DMS114 treated with DMSO at 0.1 percent for 48 hours (cell line): ENCODE results near the gene JADE1.
A peak's percentile ranks its signal among the peaks of the same experiment; 100 is the strongest.

Experiments
- DNase-seq: peaks from one replicate; lab custom pipeline; 2025; ENCODE audit not compliant: unreplicated experiment; lab: John Stamatoyannopoulos, UW

The JADE1 gene

DNA sequence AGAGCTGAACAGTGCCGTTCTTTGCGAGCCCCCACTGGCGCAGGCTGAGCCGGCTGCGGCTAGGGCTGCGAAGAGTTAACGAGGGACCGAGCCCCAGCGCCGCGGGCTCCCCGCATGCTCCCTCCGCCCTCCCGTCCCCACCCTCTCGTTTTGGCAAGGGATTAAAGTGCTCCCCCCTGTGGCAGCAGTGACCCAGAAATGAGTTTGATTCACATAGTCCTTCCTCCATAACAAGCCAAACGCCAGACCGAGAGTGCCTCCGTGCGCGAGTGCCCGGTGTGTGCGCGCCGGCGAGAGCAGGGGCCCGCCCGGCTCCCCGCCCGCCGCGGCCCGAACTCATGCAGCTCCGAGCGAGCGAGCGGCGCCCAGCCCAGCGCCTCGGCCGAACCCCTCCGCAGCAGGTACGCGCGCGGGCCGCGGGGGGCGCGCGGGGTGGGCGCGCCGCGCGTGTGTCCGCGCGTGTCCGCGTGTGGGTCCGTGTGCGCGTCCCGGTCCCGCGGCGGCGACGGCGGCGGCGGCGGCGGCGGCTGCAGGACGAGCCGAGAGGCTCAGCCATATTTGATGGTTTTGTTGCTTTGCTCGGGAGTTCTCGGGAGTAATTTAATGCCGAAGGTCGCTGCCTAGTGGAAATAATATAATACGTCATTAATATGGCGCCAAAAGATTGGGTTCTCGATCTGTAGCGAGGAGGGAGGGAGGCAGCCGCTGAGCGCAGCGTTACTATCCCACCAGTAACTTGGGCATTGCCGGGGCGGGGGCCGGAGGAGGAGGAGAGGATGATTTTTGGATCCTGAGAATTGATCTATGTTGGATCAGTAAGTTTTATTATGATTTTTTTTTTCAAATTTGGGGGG lies at the start of gene JADE1:
TSS of gene JADE1 (plus strand) at position 224 of the 854 bp plus-strand sequence. CDS start 22,059 bp downstream, outside the sequence.
- peak; percentile 65 for DNase-seq

DNA sequence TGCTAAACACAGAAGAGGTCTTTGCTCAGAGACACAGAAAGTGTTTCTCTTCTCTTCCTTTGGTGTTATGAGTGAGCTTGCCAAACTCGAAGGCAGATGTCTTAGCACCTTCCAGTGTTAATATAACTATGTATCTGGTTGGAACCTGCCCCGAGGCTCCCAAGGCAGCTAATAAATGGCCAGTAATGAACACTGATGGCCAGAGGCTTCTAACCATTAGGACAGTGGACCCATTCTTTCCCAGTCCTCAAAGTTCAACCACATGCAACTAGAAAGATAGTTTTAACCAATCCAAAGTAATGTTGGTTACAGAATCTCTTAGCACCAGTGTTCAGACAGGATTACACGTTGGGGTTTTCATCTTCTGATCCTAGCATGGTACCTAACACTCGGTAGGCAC lies 42.7 kb upstream of the JADE1 start:
- no peak for DNase-seq

DNA sequence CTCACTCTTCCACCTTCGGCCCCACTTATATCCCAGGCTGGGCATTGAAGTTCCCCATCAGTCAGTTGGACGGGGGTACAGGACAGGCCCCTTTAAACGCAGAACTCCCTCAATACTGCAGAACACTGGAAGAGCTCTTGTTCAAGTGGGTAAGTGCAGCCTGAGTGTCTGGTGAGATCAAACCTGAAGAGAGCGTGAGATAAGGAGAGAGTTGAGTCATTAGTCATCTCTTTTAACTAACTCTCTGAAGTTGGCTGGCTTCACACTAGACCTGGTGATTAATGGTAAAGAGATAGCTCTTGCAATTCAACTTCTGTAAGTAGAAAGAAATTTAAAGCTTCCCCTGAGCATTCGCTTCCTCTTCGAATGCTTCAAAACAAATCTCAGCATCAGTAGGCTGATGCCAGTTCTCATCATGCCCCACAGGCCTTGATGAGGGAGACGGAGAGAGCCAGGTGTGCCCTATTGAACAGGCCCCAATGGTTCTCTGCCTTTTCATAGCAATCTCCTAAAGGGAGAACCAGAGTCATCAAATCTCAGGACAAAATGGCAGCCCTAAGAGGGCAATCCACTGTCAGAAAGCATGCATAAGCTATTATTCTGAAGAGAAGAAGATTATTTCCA lies 41.0 kb upstream of the JADE1 start:
- DNase-seq = no peak

DNA sequence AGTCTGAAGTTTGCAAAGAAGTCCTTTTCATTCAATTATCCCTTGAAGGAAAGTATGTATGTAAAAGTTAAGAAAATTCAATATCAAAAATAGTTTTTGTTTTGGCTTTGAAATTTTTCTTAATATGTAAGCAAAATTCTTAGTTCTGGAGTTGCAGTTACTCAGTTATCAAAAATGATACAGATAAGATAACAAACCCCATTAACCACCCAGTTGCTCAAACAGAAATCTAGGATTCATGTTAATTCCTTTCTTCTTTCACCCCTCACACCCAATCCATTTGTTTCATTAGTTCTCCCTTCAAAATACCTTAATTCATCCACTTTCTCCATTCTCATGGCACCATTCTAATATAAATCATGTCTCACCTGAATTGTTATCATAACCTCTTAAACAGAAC lies 40.5 kb upstream of the JADE1 start:
- no peak for DNase-seq

DNA sequence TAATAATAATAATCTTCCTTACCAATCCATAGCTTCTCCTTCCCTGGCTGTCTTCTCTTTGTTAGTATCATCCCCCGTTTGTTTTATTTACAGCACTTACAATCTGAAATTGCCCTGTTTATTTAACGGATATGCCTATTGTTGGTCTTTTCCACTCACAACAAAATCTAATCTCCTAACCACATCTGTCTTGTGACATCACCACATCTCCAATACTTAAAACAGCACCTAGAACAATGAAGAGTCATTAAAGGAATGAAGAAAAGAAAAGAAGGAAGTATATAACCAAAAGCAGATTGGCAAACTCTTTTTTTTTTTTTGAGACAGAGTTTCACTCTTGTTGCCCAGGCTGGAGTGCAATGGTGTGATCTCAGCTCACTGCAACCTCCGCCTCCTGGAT lies 38.7 kb upstream of the JADE1 start:
- no peak for DNase-seq

DNA sequence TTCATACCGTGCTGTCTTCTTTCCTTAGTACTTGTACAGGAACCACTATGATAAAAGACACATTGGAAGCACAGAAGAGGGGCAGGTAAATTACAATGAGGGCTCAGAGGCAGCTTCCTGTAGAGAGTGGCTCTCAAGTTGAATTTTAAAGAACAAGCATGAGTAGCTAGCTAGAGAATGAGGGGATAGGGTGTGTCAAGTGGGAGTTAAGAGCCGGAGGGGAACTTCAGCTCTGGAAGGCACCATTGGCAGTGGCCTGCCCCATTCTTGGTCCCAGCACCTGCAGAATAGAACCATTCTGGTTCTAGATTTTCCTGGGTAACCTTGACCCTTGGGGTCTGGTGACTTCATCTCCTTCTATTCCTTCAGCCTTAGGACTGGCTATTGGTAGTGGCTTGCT lies 34.0 kb upstream of the JADE1 start:
- no peak for DNase-seq

DNA sequence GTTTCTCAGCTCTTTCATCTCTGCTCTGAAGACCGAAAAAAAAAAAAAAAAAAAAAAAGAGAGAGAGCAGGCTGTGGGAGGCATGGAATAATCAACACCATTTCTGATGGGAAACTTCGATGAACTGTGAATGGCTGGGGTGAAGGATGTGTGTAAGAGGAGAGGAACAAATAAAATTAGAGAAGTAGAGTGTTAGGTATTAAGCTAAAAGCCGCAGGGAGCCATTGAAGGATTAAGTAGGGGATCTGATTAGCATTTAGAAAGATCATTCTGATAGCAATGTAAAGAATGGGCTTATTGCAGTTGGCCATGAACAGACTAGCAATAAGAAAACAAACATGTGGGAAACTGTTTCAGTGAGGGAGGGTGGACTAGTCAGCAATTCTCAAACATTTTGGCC lies 33.6 kb upstream of the JADE1 start:
- DNase-seq = no peak

DNA sequence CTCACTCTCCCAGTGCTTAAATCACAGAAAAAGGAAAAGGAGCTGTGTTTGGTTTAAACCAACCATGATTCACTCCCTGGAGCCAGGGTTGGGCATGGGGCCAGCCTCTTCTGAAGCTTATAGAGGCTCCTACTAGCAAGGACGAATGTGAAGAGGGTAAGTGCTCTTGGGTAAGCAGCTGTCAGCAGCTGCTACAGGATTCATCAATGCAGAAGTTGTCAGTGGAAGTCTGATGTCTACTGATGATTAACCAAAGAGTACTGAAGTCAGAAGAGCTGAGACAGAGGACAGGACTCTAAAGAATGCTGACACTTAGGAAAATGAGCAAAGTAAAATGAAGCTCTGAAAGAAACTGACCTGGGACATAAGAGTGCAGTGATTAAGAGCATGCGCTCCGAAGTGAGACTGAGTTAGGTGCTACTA lies 32.7 kb upstream of the JADE1 start:
- DNase-seq = no peak

DNA sequence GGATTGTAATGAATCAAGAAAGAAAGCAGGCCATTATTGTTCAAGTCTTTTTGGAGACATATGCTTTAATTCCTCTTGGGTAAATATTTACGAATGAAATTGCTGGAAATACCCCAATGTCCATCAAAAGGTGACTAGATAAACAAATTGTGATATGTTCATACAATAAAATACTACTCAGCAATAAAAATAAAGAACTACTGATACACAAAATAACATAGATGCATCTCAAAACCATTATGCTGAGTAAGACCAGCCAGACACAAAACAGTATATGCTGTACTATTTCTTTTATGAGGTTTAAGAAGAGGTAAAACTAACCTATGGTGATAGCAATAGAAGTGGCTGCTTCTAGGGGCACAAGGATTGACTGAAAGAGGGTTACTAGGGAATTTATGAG lies 28.8 kb upstream of the JADE1 start:
- DNase-seq = no peak

DNA sequence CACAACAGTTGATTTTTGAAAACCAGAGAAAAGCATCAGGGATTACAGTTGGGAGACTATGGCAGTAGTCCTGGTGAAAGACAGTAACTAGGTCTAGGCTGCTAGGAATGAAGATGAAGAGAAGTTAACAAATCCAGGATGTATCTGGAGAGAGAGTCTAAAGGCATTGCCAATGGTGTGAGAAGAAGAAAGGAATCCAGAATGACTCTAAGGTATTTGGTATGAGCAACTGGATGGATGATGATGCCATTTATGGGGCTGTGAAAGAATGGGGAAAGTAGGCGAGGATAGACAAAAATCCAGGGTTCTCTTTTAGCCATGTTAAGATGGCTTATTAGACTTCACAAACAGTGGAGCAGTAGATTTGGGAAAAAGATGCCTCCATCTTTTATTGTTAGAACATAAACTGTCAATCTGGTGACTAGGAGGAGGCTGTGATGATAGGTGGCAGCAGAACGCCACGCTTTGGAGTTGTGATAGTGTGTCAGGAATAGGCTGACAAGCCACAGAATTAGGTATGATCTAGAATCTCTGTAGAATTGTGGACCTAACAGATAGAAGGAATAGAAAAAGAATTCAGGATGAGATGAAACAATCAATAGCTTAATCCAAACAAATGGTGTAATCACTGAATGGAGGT lies 27.3 kb upstream of the JADE1 start:
- peak; percentile 2 for DNase-seq

DNA sequence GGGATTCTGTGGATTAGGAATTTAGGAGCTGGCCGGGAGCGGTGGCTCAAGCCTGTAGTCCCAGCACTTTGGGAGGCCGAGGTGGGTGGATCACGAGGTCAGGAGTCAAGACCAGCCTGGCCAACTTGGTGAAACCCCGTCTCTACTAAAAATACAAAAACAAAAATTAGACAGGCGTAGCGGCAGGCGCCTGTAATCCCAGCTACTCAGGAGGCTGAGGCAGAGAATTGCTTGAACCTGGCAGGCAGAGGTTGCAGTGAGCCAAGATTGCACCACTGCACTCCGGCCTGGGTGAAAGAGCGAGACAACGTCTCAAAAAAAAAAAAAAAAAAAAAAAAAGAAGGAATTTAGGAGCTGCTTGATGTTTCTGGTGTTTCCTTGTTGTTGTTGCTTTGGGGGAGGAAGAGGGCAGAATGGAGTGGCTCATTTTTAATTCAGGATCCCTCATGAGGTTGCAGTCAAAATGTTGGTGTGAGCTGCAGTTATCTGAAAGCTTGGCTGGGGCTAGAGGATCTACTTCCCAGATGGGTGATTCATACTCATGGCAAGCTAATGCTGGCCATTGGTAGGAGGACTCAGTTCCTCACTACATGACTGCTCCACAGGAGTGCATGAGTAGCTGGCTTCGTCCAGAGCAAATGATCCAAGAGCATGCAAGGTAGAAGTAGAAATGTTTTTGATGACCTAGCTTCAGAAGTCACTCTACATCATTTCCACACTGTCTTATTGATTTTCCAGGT lies 26.5 kb upstream of the JADE1 start:
- DNase-seq = no peak

DNA sequence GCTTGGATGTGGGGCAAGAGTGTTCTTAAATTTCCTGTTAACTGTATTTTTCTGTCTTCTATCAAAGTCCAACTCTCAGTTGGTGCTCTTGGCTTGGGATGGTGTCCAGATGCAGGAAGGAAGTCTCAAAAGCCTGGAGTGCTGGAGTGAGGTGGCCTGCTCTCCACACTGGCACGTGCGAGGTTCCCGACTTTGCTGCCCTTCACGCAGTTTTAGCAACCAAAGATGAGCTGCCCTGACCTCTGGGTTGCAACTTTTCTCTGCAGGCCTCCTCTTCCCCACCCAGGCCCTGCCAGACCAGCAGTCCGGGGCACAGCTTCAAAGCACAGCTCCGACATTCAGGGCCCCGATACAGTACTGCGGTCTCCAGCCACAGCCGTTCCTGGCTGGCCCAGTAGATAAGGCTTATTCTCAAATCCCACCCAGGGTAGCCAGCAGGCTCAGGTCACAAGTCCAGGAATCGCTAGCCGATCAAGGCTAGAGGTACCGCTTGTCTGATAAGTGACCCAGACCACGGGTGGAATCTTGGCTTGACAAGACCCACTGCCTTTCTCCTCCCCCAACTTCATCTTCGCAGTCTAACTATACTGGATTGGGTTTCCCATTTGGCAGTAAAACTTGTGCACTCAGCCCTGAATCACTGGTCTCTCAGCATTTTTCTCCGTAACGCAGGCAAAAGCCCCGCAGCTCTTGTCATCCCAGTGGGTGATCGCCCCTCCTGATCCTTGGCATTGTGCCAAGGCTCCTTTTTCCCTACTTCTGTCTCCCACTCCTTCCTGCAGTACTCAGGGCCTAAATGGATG lies 21.8 kb upstream of the JADE1 start:
- no peak for DNase-seq

DNA sequence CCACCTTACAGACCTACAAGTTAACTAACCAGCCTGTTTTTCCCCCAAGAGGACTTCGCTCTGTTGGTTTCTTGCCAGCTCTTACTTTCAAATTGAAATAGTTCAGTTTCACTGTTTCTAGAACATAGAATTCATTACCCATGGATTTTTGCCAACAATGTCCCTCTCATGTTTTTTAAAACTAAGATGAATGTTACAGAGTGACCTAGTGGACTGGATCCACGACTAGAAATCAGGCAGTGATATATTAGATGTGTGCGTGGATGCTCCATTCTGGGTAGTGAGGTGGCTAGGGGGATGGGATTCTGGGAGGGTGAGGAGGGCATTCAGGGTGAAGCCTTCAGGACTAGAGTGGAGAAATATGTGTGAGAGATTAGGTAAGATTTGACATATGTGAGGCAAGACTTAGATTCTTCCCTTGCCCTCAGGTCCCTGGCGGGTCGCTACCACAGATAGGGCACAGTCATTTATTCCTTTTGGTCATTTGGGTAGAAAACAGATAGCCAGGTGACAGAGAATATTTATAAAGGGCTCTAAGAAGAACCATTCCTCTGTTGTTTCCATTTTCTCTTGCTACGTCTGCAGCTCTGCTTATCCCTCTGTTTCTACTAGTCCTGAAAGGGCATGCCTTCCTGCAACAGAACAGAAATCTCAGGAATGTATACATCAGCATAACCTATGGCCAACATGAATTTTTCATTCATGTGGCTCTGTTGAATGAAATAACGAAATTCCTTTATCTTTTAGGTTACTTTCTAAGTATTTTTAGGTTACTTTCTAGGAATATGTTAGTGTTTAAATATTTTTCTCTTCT lies 15.4 kb upstream of the JADE1 start:
- no peak for DNase-seq

DNA sequence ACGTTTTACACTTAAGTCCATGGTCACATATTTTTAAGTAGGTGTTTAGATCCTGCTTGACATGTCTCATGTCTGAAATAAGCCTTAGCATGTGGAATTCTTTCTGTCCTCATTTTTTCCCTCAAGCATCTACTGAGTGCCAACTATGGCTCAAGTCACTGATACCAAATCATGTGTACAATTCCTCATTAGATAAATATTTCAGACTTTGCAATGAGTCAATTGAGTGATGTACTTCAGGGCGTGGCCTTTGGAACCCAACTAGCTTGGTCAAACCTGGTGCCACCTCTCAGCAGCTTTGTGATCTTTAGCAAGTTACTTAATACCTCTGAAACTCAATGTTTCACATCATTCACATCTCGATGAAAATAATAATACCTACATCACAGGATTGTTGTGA lies 12.6 kb upstream of the JADE1 start:
- no peak for DNase-seq

DNA sequence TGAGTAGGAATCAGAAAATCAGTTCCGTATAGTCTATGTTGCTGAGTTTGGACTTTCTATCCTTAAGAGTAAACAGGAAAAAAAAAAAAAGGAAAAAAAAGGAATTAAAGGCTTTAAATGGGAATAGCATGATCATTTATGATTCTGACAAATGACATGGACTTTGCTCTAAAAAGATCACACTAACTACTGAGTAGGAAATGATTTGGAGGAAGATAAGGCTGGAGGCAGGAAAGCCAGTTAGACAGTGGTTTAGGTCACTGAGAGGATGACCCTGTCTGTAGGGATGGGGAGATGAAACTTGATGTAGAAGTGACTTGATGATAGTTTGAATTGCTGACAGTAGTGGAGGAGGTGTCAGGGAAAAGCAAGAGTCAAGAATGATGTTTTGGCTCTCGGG lies 9.2 kb upstream of the JADE1 start:
- DNase-seq = no peak

DNA sequence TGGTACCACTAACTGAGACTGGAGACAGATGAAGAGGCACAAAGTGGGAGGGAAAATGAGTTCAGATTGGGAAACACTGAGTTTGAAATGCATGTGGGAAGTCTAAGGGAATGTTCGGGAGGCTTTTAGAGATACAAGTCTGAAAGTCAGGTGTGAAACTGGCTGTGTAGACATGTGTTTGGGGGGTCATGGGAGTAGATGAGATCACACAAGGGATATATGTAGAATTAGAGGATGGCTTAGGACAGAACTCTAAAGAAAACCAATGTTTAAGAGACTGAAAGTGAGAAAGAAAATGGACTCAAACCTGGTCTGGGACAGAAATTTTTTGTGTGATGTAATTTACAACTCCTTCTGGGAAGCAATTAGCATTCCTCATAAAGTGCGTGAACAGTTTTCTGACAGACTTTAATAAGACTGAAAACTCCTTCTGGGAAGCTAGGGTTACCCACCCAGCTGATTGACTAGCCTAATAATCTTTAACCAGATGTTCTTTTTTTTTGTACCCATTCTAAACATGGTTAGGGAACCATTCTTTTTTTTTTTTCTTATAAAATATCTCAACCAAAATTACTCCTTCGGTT lies 8.7 kb upstream of the JADE1 start:
- DNase-seq = no peak

DNA sequence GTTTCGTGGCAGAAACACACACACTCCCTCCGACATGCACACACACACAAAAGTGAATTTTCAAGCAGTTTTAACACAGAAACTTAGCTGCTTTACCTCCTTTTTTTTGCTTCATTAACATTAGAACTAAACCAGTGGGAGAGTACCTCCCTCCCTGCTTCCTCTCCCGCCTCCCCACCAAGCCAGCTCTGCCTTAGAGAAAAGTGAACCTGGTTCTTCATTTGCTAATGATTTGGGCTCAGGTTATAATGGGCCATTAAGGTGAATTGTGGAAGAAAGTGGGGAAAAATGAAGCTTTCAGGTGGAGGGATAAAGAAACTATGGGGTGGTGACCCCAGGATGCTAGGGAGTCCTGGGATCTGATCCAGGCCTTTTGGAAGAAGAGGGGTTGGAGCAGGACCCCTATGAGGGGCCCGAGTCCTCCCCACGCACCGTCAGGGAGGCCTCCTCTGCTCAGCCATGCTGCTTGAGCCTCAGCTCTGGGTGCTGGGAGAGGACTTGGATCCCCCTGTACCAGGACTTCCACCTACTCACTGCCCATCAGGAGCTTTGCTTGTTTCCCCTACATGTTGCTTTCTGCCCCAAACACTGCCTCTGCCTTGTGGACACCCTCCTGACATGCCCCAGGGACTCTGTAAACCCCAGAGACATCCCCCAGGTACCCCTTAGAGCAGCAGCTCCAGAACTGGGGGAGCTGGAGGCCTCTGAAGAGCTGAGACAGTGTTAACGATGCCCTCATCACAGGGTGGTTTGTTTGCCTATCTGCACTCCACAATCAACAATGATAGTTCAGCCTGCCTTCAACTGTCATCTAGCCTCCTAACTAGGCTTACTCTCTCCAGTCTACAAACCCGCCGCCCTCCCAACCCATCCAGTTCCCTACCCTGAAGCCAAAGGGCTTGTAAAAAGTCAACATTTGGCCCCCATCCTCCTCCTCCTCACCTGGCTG lies 6.5 kb upstream of the JADE1 start:
- DNase-seq = no peak

DNA sequence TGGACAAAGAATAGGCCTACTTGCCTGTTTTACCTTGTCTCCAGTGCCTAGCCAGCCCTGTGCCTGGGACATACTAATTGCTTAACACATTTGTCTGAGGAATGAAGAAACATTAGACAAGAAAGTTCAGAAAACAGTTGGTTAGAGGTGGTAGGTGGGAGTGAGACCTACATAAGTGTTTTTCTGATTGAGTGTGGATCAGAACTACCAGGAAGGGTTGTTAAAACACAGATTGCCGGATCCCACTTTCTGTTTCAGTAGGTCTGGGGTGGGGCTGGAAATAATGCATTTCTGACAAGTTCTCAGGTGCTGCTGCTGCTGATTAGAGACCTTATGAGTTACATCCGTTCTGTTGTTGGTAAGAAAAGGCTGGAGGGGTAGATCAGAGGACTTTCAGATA lies 5.7 kb upstream of the JADE1 start:
- no peak for DNase-seq
